Uterus (tissue), 4 donors: ENCODE data around the gene ABLIM2. TPM values are rescaled to one million over a fixed set of nuclear protein-coding genes. Genes with fewer than 3 reads are reported as not detected.

Source experiments
- DNase-seq, 2 donors: peaks; one replicate each; pipeline ENCODE4 v3.0.0-alpha.2; 2019 to 2020
- H3K27ac ChIP-seq, 2 donors: fragments of 200-600 bp; sonication (generic); 1 replicate in 1 of 2; 2 replicates in 1 of 2; pipeline ENCODE4 v1.5.1; 2016 to 2018
- H3K27me3 ChIP-seq, 2 donors: fragments of 200-600 bp; sonication (generic); one replicate each; pipeline ENCODE4 v1.5.1; 2018 to 2019; ENCODE audit warnings: control low read depth in 1 of 2
- H3K36me3 ChIP-seq, 2 donors: fragments of 200-600 bp; sonication (generic); one replicate each; pipeline ENCODE4 v1.5.1; 2019; ENCODE audit warnings: control low read depth in 1 of 2
- H3K4me1 ChIP-seq, 2 donors: fragments of 200-600 bp; sonication (generic); one replicate each; pipeline ENCODE4 v1.5.1; 2018 to 2019; ENCODE audit warnings: control low read depth in 1 of 2
- H3K4me3 ChIP-seq, 2 donors: fragments of 200-600 bp; sonication (generic); 1 replicate in 1 of 2; 2 replicates in 1 of 2; pipeline ENCODE4 v1.5.1; 2018 to 2019; ENCODE audit warnings: mild to moderate bottlenecking in 1 of 2
- H3K9me3 ChIP-seq, 2 donors: fragments of 200-600 bp; sonication (generic); one replicate each; pipeline ENCODE4 v1.5.1; 2019; ENCODE audit warnings: control low read depth in 1 of 2
- POLR2A ChIP-seq, 2 donors: fragments of 450-650 bp; IDR thresholded peaks; one replicate each; pipeline ENCODE4 v1.6.1; 2016; ENCODE audit warnings: antibody characterized with exemption in 2 of 2, mild to moderate bottlenecking in 1 of 2, moderate library complexity in 1 of 2
- intact Hi-C: fragments of 100-400 bp; cut with DNase I; formaldehyde crosslinking; loops from one replicate; pipeline ENCODE4 v1.15.1; 2023; ENCODE audit warnings: low total_unique reads
- total RNA-seq, 4 donors: library from RNA; depleted of rRNA in 3 of 4; stranded (reverse); fragments of >200 nt in 3 of 4; gene quantifications; one replicate each; pipeline versions ENCODE4 v1.1.0 to v1.2.4, GENCODE V29; 2014 to 2023
- TF ChIP-seq, protein P1 (sequence below), 4 experiments: fragments of 200-600 bp in 2 of 4; fragments of 450-650 bp in 2 of 4; sonication (generic) in 2 of 4; IDR thresholded peaks; one replicate each; pipeline ENCODE4 v1.5.1; 2016 to 2019; ENCODE audit warnings: antibody characterized with exemption in 4 of 4, mild to moderate bottlenecking in 2 of 4, moderate library complexity in 1 of 4
- donor health status: DM: yes; HTN: yes; CAD: no.

The ABLIM2 gene
- total RNA-seq, 4 donors from 2014 or later = 0.77 to 6.0 (median 1.5) TPM

DNA sequence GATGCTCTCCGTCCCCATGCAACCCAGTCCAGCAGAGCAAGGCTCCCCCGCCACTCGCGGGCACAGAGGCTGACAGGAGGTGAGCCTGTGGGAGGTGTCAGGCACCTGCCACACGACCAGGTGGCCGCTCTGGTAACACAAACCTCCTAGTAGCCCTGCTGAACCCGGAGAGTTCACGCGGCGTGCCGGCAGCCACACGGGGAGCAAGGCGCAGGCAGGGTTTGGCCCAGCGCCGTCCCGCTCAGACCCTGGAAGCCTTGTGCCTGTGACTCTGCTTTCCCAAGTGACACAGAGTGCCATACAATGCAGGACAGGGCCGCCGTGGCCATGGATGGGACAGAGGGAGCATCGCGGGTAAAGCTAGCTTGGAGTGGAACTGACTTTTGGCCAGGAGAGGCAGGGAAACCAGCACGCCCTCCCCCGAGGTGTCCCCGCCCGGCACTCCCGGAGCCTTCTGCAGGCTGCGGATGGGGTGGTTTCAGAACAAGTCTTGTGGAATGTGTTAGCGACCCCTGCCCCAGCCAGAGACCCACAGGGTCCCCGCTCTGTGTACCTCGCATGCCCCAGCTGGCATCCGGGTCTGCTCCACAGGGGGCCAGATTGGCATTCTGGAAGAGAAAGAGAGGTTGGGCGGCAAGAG is 174.2 kb downstream of the ABLIM2 start:
- Histone ChIP-seq H3K9me3 (no peaks in the 10 kb centered on the region), H3K4me3 (no peak overlapping the region), H3K27me3 (no peaks in the 10 kb centered on the region), H3K27ac (no peak overlapping the region), H3K4me1 (no peaks in the 10 kb centered on the region), H3K36me3 (no peaks in the 10 kb centered on the region)
- no peak for TF ChIP-seq POLR2A (IDR thresholded peaks at IDR 0.05)
- TF ChIP-seq, protein P1, sequence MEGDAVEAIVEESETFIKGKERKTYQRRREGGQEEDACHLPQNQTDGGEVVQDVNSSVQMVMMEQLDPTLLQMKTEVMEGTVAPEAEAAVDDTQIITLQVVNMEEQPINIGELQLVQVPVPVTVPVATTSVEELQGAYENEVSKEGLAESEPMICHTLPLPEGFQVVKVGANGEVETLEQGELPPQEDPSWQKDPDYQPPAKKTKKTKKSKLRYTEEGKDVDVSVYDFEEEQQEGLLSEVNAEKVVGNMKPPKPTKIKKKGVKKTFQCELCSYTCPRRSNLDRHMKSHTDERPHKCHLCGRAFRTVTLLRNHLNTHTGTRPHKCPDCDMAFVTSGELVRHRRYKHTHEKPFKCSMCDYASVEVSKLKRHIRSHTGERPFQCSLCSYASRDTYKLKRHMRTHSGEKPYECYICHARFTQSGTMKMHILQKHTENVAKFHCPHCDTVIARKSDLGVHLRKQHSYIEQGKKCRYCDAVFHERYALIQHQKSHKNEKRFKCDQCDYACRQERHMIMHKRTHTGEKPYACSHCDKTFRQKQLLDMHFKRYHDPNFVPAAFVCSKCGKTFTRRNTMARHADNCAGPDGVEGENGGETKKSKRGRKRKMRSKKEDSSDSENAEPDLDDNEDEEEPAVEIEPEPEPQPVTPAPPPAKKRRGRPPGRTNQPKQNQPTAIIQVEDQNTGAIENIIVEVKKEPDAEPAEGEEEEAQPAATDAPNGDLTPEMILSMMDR (IDR thresholded peaks at IDR 0.05) = no peak
- DNase-seq = no peak
- intact Hi-C loops = no loop called here

GRCh38 chr4:7983296-7983695 is 175.3 kb downstream of the ABLIM2 start:
- no peaks in the 10 kb centered on the region for H3K27me3 ChIP-seq
- DNase-seq = no peak
- intact Hi-C loops = no loop called here
- no peaks in the 10 kb centered on the region for H3K36me3 ChIP-seq
- H3K27ac ChIP-seq = no peak overlapping the region
- TF ChIP-seq, protein P1 (IDR thresholded peaks at IDR 0.05) = no peak
- TF ChIP-seq POLR2A (IDR thresholded peaks at IDR 0.05) = no peak
- H3K4me3 ChIP-seq = no peak overlapping the region
- H3K4me1 ChIP-seq = no peaks in the 10 kb centered on the region
- no peaks in the 10 kb centered on the region for H3K9me3 ChIP-seq

GRCh38 chr4:7981738-7982394 is 176.7 kb downstream of the ABLIM2 start:
- Histone ChIP-seq H3K27me3 (no peaks in the 10 kb centered on the region), H3K4me3 (no peak overlapping the region), H3K27ac (no peak overlapping the region), H3K36me3 (no peaks in the 10 kb centered on the region), H3K4me1 (peaks cover 0 to 3% of the 10 kb centered on the region in 2 donors), H3K9me3 (no peaks in the 10 kb centered on the region)
- no peak for DNase-seq
- TF ChIP-seq POLR2A (IDR thresholded peaks at IDR 0.05) = no peak
- TF ChIP-seq, protein P1 (IDR thresholded peaks at IDR 0.05) = no peak
- intact Hi-C loops = no loop called here

DNA sequence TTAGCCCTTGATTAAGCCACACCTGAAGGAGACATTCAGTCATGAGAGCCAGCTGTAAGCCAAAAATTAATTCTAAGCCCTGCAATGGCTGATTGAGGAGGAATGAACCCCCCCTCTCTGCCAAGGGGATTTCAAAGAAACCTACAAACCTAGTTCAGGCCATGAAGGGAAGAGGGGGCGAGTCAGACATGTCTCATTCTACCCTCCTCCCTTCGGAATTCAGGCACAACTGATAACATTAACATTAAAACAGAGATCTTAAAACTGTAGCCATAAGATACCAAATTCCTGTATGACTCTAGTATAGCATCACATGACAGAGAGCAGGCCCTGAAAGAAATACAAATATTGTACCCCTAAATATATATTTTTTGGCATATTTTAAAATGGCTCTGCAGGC is 178.6 kb downstream of the ABLIM2 start:
- TF ChIP-seq, protein P1 (IDR thresholded peaks at IDR 0.05) = no peak
- no peak for TF ChIP-seq POLR2A (IDR thresholded peaks at IDR 0.05)
- no peaks in the 10 kb centered on the region for H3K27me3 ChIP-seq
- H3K36me3 ChIP-seq = no peaks in the 10 kb centered on the region
- no peak overlapping the region for H3K4me3 ChIP-seq
- intact Hi-C loops = no loop called here
- DNase-seq = no peak
- no peak overlapping the region for H3K27ac ChIP-seq
- no peaks in the 10 kb centered on the region for H3K9me3 ChIP-seq
- peaks cover 0 to 3% of the 10 kb centered on the region in 2 donors for H3K4me1 ChIP-seq

DNA sequence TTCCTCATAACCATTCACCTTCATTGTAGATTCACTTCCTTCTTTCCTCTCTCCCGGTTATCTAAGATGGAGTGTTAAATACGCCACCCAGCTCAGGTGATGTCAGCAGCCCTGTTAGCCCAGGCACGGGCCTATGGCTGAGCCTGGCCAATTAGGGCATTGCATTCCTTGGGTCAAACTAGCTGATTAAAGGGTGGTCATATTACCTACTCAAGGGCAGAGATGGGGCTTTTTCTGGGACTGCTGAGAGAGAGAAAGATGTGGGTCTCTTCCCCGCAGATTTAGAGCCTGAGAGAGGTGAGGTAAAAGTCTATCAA is 179.0 kb downstream of the ABLIM2 start:
- H3K4me3 ChIP-seq = no peak overlapping the region
- no peaks in the 10 kb centered on the region for H3K9me3 ChIP-seq
- peaks cover 0 to 3% of the 10 kb centered on the region in 2 donors for H3K4me1 ChIP-seq
- TF ChIP-seq POLR2A (IDR thresholded peaks at IDR 0.05) = no peak
- TF ChIP-seq, protein P1 (IDR thresholded peaks at IDR 0.05) = no peak
- no peak for DNase-seq
- H3K27ac ChIP-seq = no peak overlapping the region
- no peaks in the 10 kb centered on the region for H3K36me3 ChIP-seq
- H3K27me3 ChIP-seq = no peaks in the 10 kb centered on the region
- intact Hi-C loops = no loop called here
